ENCODE measurements around the gene SH3GL1.
"Not testable (repeated sequence)": the region's sequence is repeated elsewhere in the genome, so short reads cannot be mapped to it uniquely, and the experiment has no call there.

The SH3GL1 gene

GRCh38 chr19:4342615-4343369, 57.6 kb downstream of the SH3GL1 start:
- peak; percentile 100 for DNase-seq (ENCODE audit: low read depth)

- peak; percentile 82 for DNase-seq (ENCODE audit: low read depth)
Observed at GRCh38 chr19:4342314-4342614, 58.1 kb downstream of the SH3GL1 start.

- DNase-seq (ENCODE audit: low read depth), result peak; percentile 40
Observed at GRCh38 chr19:4338441-4339355, 61.6 kb downstream of the SH3GL1 start, which contains the start of gene STAP2. Gene STAP2 (minus strand): TSS chr19:4338827. CDS start chr19:4338753, 74 bp downstream.

- DNase-seq (ENCODE audit: low read depth), result peak; percentile 15
Observed at GRCh38 chr19:4337906-4338440, 62.4 kb downstream of the SH3GL1 start.

GRCh38 chr19:4334929-4335570, 65.3 kb downstream of the SH3GL1 start:
- DNase-seq (ENCODE audit: low read depth), result no peak

GRCh38 chr19:4329858-4330257, 70.5 kb downstream of the SH3GL1 start:
- no peak for DNase-seq (ENCODE audit: low read depth)

- not testable (repeated sequence) for DNase-seq (ENCODE audit: low read depth)
Observed at GRCh38 chr19:4328991-4329681, 71.2 kb downstream of the SH3GL1 start.

GRCh38 chr19:4328243-4328990, 71.9 kb downstream of the SH3GL1 start:
- DNase-seq (ENCODE audit: low read depth), result peak; percentile 81

GRCh38 chr19:4327877-4328242, 72.5 kb downstream of the SH3GL1 start:
- DNase-seq (ENCODE audit: low read depth), result no peak

GRCh38 chr19:4327252-4327876, 73.0 kb downstream of the SH3GL1 start:
- peak; percentile 39 for DNase-seq (ENCODE audit: low read depth)

GRCh38 chr19:4326837-4327251, 73.5 kb downstream of the SH3GL1 start:
- DNase-seq (ENCODE audit: low read depth), result no peak

- DNase-seq (ENCODE audit: low read depth), result no peak
Observed at GRCh38 chr19:4326215-4326836, 74.0 kb downstream of the SH3GL1 start.

- no peak for DNase-seq (ENCODE audit: low read depth)
Observed at GRCh38 chr19:4324228-4324627, 76.1 kb downstream of the SH3GL1 start.

GRCh38 chr19:4323692-4324091, 76.7 kb downstream of the SH3GL1 start:
- no peak for DNase-seq (ENCODE audit: low read depth)

GRCh38 chr19:4322942-4323665, 77.2 kb downstream of the SH3GL1 start:
- no peak for DNase-seq (ENCODE audit: low read depth)

- DNase-seq (ENCODE audit: low read depth), result no peak
Observed at GRCh38 chr19:4320419-4320818, 79.9 kb downstream of the SH3GL1 start.

- DNase-seq (ENCODE audit: low read depth), result no peak
Observed at GRCh38 chr19:4319067-4319718, 81.2 kb downstream of the SH3GL1 start.

- DNase-seq (ENCODE audit: low read depth), result no peak
Observed at GRCh38 chr19:4318460-4318859, 81.9 kb downstream of the SH3GL1 start.

- DNase-seq (ENCODE audit: low read depth), result peak; percentile 64
Observed at GRCh38 chr19:4316956-4317355, 83.4 kb downstream of the SH3GL1 start.

Data from amniotic epithelial cell (primary cell).